ENCODE data around the gene DCAF10. TPM values are rescaled to one million over a fixed set of nuclear protein-coding genes. Genes with fewer than 3 reads are reported as not detected.
"Not testable (repeated sequence)": the region's sequence is repeated elsewhere in the genome, so short reads cannot be mapped to it uniquely, and the experiment has no call there.

DCAF10 gene
- polyA plus RNA-seq, 1 donor (not counting 4 experiments of a cell fraction or from before 2014, with no cell fraction given), result 29.2 TPM

GRCh38 chr9:37908698-37909186 lies 108.1 kb downstream of the DCAF10 start:
- no peaks in the 10 kb centered on the region for H4K20me1 ChIP-seq (ENCODE audit: control insufficient read depth, extremely low read depth, insufficient read depth, low read length)
- no peaks in the 10 kb centered on the region for H3K79me2 ChIP-seq (ENCODE audit: control insufficient read depth, insufficient read depth, low read length)
- peaks cover 16% of the 10 kb centered on the region for H3K4me1 ChIP-seq (ENCODE audit: control insufficient read depth, extremely low read depth, insufficient read depth, low read length)
- dilution Hi-C loops (cut with MboI; ENCODE audit: extremely low pct_ligation_motif_present, low sequenced_read_pairs), result no loop called here
- H2AFZ ChIP-seq (ENCODE audit: control insufficient read depth, low read length), result no peak overlapping the region
- TF ChIP-seq EZH2 (IDR thresholded peaks at IDR 0.05; ENCODE audit: low read length) (no peak), CTCF (optimal IDR thresholded peaks at IDR 0.05 in 1 of 3, IDR thresholded peaks at IDR 0.05 in 1 of 3, conservative IDR thresholded peaks at IDR 0.05 in 1 of 3; ENCODE audit: extremely low read depth in 1 of 3, insufficient read depth in 2 of 3, low read length in 3 of 3) (no peak)
- H3K36me3 ChIP-seq (ENCODE audit: control insufficient read depth in 2 of 2, extremely low read depth in 1 of 2, insufficient read depth in 2 of 2, low read length in 2 of 2), result no peaks in the 10 kb centered on the region
- no peaks in the 10 kb centered on the region for H3K9me1 ChIP-seq (ENCODE audit: control insufficient read depth, extremely low read depth, insufficient read depth, low read length)
- no peak overlapping the region for H3K4me3 ChIP-seq (ENCODE audit: control insufficient read depth in 2 of 3, extremely low read depth in 1 of 3, insufficient read depth in 2 of 3, low read depth in 1 of 3, low read length in 3 of 3)
- FAIRE-seq (no peak), DNase-seq (ENCODE audit: low read depth, low spot score) (no peak)
- no peak overlapping the region for H3K4me2 ChIP-seq (ENCODE audit: control insufficient read depth, extremely low read depth, insufficient read depth, low read depth, low read length)
- H3K9ac ChIP-seq (ENCODE audit: control insufficient read depth, extremely low read depth, insufficient read depth, low read length), result no peak overlapping the region
- no peak overlapping the region for H3K27ac ChIP-seq (ENCODE audit: control insufficient read depth, insufficient read depth, low read length)
- H3K9me3 ChIP-seq (ENCODE audit: control insufficient read depth, low read depth, low read length), result no peaks in the 10 kb centered on the region
- no peaks in the 10 kb centered on the region for H3K27me3 ChIP-seq (ENCODE audit: control insufficient read depth, extremely low read depth, insufficient read depth, low read length)

GRCh38 chr9:37909326-37909725 lies 108.7 kb downstream of the DCAF10 start:
- H3K36me3 ChIP-seq (ENCODE audit: control insufficient read depth in 2 of 2, extremely low read depth in 1 of 2, insufficient read depth in 2 of 2, low read length in 2 of 2), result no peaks in the 10 kb centered on the region
- FAIRE-seq (no peak), DNase-seq (ENCODE audit: low read depth, low spot score) (no peak)
- peaks cover 18% of the 10 kb centered on the region for H3K4me1 ChIP-seq (ENCODE audit: control insufficient read depth, extremely low read depth, insufficient read depth, low read length)
- no peak overlapping the region for H3K9ac ChIP-seq (ENCODE audit: control insufficient read depth, extremely low read depth, insufficient read depth, low read length)
- no peak overlapping the region for H3K4me3 ChIP-seq (ENCODE audit: control insufficient read depth in 2 of 3, extremely low read depth in 1 of 3, insufficient read depth in 2 of 3, low read depth in 1 of 3, low read length in 3 of 3)
- H3K4me2 ChIP-seq (ENCODE audit: control insufficient read depth, extremely low read depth, insufficient read depth, low read depth, low read length), result no peak overlapping the region
- H3K9me1 ChIP-seq (ENCODE audit: control insufficient read depth, extremely low read depth, insufficient read depth, low read length), result no peaks in the 10 kb centered on the region
- H2AFZ ChIP-seq (ENCODE audit: control insufficient read depth, low read length), result no peak overlapping the region
- H3K27ac ChIP-seq (ENCODE audit: control insufficient read depth, insufficient read depth, low read length), result no peak overlapping the region
- H3K27me3 ChIP-seq (ENCODE audit: control insufficient read depth, extremely low read depth, insufficient read depth, low read length), result no peaks in the 10 kb centered on the region
- no peaks in the 10 kb centered on the region for H3K79me2 ChIP-seq (ENCODE audit: control insufficient read depth, insufficient read depth, low read length)
- no peaks in the 10 kb centered on the region for H4K20me1 ChIP-seq (ENCODE audit: control insufficient read depth, extremely low read depth, insufficient read depth, low read length)
- TF ChIP-seq CTCF (optimal IDR thresholded peaks at IDR 0.05 in 1 of 3, IDR thresholded peaks at IDR 0.05 in 1 of 3, conservative IDR thresholded peaks at IDR 0.05 in 1 of 3; ENCODE audit: extremely low read depth in 1 of 3, insufficient read depth in 2 of 3, low read length in 3 of 3), result no peak
- TF ChIP-seq EZH2 (IDR thresholded peaks at IDR 0.05; ENCODE audit: low read length), result no peak
- dilution Hi-C loops (cut with MboI; ENCODE audit: extremely low pct_ligation_motif_present, low sequenced_read_pairs), result no loop called here
- no peaks in the 10 kb centered on the region for H3K9me3 ChIP-seq (ENCODE audit: control insufficient read depth, low read depth, low read length)

- H3K9me3 ChIP-seq (ENCODE audit: control insufficient read depth, low read depth, low read length); DNase-seq (ENCODE audit: low read depth, low spot score); H2AFZ ChIP-seq (ENCODE audit: control insufficient read depth, low read length); H3K27ac ChIP-seq (ENCODE audit: control insufficient read depth, insufficient read depth, low read length); H3K79me2 ChIP-seq (ENCODE audit: control insufficient read depth, insufficient read depth, low read length); H3K27me3 ChIP-seq (ENCODE audit: control insufficient read depth, extremely low read depth, insufficient read depth, low read length); H3K9me1 ChIP-seq (ENCODE audit: control insufficient read depth, extremely low read depth, insufficient read depth, low read length); H3K36me3 ChIP-seq (ENCODE audit: control insufficient read depth in 2 of 2, extremely low read depth in 1 of 2, insufficient read depth in 2 of 2, low read length in 2 of 2); H3K4me3 ChIP-seq (ENCODE audit: control insufficient read depth in 2 of 3, extremely low read depth in 1 of 3, insufficient read depth in 2 of 3, low read depth in 1 of 3, low read length in 3 of 3); FAIRE-seq; H3K4me2 ChIP-seq (ENCODE audit: control insufficient read depth, extremely low read depth, insufficient read depth, low read depth, low read length); H4K20me1 ChIP-seq (ENCODE audit: control insufficient read depth, extremely low read depth, insufficient read depth, low read length); H3K9ac ChIP-seq (ENCODE audit: control insufficient read depth, extremely low read depth, insufficient read depth, low read length); dilution Hi-C loops (cut with MboI; ENCODE audit: extremely low pct_ligation_motif_present, low sequenced_read_pairs): not testable (repeated sequence)
- H3K4me1 ChIP-seq (ENCODE audit: control insufficient read depth, extremely low read depth, insufficient read depth, low read length), result peaks cover 13% of the 10 kb centered on the region
Observed at GRCh38 chr9:37909836-37910235, 109.2 kb downstream of the DCAF10 start.

Data from keratinocyte (primary cell).